ENCODE data around the gene HMHB1. TPM values are rescaled to one million over a fixed set of nuclear protein-coding genes. Genes with fewer than 3 reads are reported as not detected.

Gene HMHB1
- total RNA-seq, 2 experiments from 2014 or later: not detected

DNA sequence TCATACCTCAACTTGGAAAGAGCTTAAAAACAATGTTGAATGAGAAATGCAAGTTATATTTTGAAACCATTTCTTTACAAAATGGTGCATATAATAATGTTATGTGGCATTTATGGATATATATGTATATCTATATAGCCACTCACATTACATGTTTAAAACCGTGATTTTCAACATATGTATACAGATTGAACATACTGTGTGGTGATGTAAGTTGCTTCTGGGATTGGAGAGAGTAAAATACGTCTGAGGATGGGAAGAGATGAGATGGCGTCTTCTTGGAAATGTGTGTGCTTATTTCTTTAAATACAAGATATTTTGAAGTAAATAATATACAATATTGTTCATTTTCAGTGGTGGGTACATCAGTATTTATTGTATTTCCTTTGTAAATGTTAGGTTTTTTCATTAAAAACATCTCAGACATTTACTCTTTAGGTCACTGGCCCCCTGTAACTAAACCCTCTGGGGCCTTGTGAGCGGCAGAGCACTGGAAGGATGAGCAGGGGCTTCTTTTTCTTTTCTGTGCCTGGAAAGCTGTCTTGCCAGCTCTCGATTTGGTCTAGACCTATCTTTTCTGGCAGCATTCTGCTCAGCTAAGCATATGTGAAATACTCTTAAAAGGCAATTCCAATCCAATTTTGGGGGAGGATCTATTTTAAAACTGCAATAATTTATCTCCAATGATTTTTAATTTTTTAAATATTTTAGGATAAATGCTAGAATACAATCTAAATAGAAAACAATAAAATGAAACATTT is 42.8 kb upstream of the HMHB1 start:
- Histone ChIP-seq H3K9me2 (ENCODE audit: insufficient read depth, low read length) (no peaks in the 10 kb centered on the region), H4K20me1 (ENCODE audit: insufficient read depth, low read length) (no peaks in the 10 kb centered on the region), H3K9me3 (ENCODE audit: low read length) (no peaks in the 10 kb centered on the region), H3K4me2 (ENCODE audit: low read length) (no peak overlapping the region), H3K79me2 (ENCODE audit: insufficient read depth, low read depth, low read length) (no peaks in the 10 kb centered on the region), H3K4me1 (ENCODE audit: insufficient read depth, low read length, poor library complexity, severe bottlenecking) (no peaks in the 10 kb centered on the region), H3K27ac (ENCODE audit: low read depth, low read length, poor library complexity, severe bottlenecking) (no peak overlapping the region), H2AFZ (ENCODE audit: low read length) (no peak overlapping the region), H3K4me3 (ENCODE audit: low read depth, low read length, poor library complexity, severe bottlenecking) (no peak overlapping the region), H3K36me3 (ENCODE audit: insufficient read depth, low read length) (no peaks in the 10 kb centered on the region)
- POLR2A ChIA-PET: interaction anchor here (1.3 kb wide), 1 partner anchor 17 kb away, joined by 3 read pairs; no protein-coding TSS in a partner anchor
- no TSS peak for BruUV-seq (replicated peaks)
- intact Hi-C loops (cut with micrococcal nuclease; ENCODE audit: unreplicated experiment): no loop called here
- CTCF ChIA-PET (ENCODE audit: unreplicated experiment): no interaction called here
- DNase-seq (ENCODE audit: low spot score): no peak
- TF ChIP-seq, protein P1, sequence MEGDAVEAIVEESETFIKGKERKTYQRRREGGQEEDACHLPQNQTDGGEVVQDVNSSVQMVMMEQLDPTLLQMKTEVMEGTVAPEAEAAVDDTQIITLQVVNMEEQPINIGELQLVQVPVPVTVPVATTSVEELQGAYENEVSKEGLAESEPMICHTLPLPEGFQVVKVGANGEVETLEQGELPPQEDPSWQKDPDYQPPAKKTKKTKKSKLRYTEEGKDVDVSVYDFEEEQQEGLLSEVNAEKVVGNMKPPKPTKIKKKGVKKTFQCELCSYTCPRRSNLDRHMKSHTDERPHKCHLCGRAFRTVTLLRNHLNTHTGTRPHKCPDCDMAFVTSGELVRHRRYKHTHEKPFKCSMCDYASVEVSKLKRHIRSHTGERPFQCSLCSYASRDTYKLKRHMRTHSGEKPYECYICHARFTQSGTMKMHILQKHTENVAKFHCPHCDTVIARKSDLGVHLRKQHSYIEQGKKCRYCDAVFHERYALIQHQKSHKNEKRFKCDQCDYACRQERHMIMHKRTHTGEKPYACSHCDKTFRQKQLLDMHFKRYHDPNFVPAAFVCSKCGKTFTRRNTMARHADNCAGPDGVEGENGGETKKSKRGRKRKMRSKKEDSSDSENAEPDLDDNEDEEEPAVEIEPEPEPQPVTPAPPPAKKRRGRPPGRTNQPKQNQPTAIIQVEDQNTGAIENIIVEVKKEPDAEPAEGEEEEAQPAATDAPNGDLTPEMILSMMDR (conservative IDR thresholded peaks at IDR 0.05; ENCODE audit: low read length): no peak
- no peak for TF ChIP-seq EZH2phosphoT487 (IDR thresholded peaks at IDR 0.05; ENCODE audit: borderline replicate concordance, low read depth, low read length)

DNA sequence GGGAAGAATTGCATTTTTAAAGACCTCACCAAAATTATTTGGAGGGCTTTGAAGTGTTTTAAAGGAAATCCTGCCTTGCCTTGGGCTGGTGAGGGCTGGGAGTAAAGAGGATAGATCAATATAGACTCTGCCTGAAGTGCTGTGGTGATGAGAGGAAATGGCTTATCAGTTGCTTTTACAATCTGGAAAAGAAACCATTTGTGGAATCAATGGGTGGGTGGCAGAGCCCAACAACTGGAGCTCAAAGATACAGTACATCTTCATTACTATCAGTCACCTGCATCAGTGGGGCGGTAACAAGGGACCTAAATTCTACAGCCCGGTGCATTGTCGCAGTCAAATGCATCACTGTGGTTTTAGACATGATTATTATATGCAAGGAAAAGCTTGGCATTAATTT is 41.5 kb upstream of the HMHB1 start:
- no peaks in the 10 kb centered on the region for H3K79me2 ChIP-seq (ENCODE audit: insufficient read depth, low read depth, low read length)
- no peaks in the 10 kb centered on the region for H3K9me2 ChIP-seq (ENCODE audit: insufficient read depth, low read length)
- no peak overlapping the region for H3K4me3 ChIP-seq (ENCODE audit: low read depth, low read length, poor library complexity, severe bottlenecking)
- no peaks in the 10 kb centered on the region for H4K20me1 ChIP-seq (ENCODE audit: insufficient read depth, low read length)
- H2AFZ ChIP-seq (ENCODE audit: low read length): no peak overlapping the region
- H3K4me2 ChIP-seq (ENCODE audit: low read length): no peak overlapping the region
- no TSS peak for BruUV-seq (replicated peaks)
- H3K4me1 ChIP-seq (ENCODE audit: insufficient read depth, low read length, poor library complexity, severe bottlenecking): no peaks in the 10 kb centered on the region
- POLR2A ChIA-PET: interaction anchor here (0.6 to 1.2 kb wide), 2 partner anchors 12 to 773 kb away, joined by 3 to 5 read pairs; no protein-coding TSS in a partner anchor
- no peak for TF ChIP-seq EZH2phosphoT487 (IDR thresholded peaks at IDR 0.05; ENCODE audit: borderline replicate concordance, low read depth, low read length)
- TF ChIP-seq, protein P1 (conservative IDR thresholded peaks at IDR 0.05; ENCODE audit: low read length): no peak
- CTCF ChIA-PET (ENCODE audit: unreplicated experiment): no interaction called here
- H3K9me3 ChIP-seq (ENCODE audit: low read length): no peaks in the 10 kb centered on the region
- no peak overlapping the region for H3K27ac ChIP-seq (ENCODE audit: low read depth, low read length, poor library complexity, severe bottlenecking)
- H3K36me3 ChIP-seq (ENCODE audit: insufficient read depth, low read length): no peaks in the 10 kb centered on the region
- intact Hi-C loops (cut with micrococcal nuclease; ENCODE audit: unreplicated experiment): no loop called here
- DNase-seq (ENCODE audit: low spot score): no peak

DNA sequence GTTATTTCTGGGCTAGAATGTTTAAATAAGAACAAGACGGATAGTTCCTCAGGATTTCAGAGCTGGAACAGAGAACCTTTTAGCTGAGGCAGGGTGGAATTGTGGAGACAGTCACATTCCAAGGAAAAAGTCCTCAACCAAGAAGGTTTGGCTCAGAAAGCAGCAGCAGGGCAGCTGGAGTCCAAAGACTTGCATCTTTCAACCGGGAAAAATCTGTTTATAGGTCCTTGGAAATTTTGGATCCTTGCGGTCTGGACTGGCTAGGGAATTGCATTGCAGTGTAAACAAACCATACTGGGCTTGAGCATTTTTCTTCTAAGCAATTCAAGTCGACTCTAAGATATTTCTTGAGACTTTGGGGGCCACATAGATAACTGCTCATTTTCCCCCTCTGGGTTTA is 40.8 kb upstream of the HMHB1 start:
- Histone ChIP-seq H4K20me1 (ENCODE audit: insufficient read depth, low read length) (no peaks in the 10 kb centered on the region), H3K4me1 (ENCODE audit: insufficient read depth, low read length, poor library complexity, severe bottlenecking) (no peaks in the 10 kb centered on the region), H3K36me3 (ENCODE audit: insufficient read depth, low read length) (no peaks in the 10 kb centered on the region), H3K4me2 (ENCODE audit: low read length) (no peak overlapping the region), H3K27ac (ENCODE audit: low read depth, low read length, poor library complexity, severe bottlenecking) (no peak overlapping the region), H2AFZ (ENCODE audit: low read length) (no peak overlapping the region), H3K9me3 (ENCODE audit: low read length) (no peaks in the 10 kb centered on the region), H3K4me3 (ENCODE audit: low read depth, low read length, poor library complexity, severe bottlenecking) (no peak overlapping the region), H3K79me2 (ENCODE audit: insufficient read depth, low read depth, low read length) (no peaks in the 10 kb centered on the region), H3K9me2 (ENCODE audit: insufficient read depth, low read length) (no peaks in the 10 kb centered on the region)
- ChIA-PET CTCF (ENCODE audit: unreplicated experiment) (no interaction called here), POLR2A (interaction anchor here (0.6 to 1.2 kb wide), 2 partner anchors 13 to 773 kb away, joined by 3 to 5 read pairs; no protein-coding TSS in a partner anchor)
- intact Hi-C loops (cut with micrococcal nuclease; ENCODE audit: unreplicated experiment): no loop called here
- BruUV-seq (replicated peaks): no TSS peak
- no peak for DNase-seq (ENCODE audit: low spot score)
- TF ChIP-seq EZH2phosphoT487 (IDR thresholded peaks at IDR 0.05; ENCODE audit: borderline replicate concordance, low read depth, low read length): no peak
- TF ChIP-seq, protein P1 (conservative IDR thresholded peaks at IDR 0.05; ENCODE audit: low read length): no peak

All from OCI-LY7 (cell line).